PFSK-1 (cell line): Measurements from ENCODE around the gene FAM111B.

Experiments
- POLR2AphosphoS5 ChIP-seq: IDR thresholded peaks from 2 replicates; pipeline ENCODE4 v1.6.1; 2012; ENCODE audit warnings: low read depth, mild to moderate bottlenecking, control low read depth, low read length, moderate library complexity
- TF ChIP-seq, protein P1 (sequence below), 2 experiments: IDR thresholded peaks; 2 replicates each; pipeline versions ENCODE4 v1.6.1 to v1.8.0; 2011 to 2012; ENCODE audit warnings: low read depth in 2 of 2, low read length in 2 of 2, control low read depth in 1 of 2, inconsistent platforms in 1 of 2, mild to moderate bottlenecking in 1 of 2, moderate library complexity in 1 of 2; ENCODE audit not compliant: insufficient read depth in 1 of 2

DNA sequence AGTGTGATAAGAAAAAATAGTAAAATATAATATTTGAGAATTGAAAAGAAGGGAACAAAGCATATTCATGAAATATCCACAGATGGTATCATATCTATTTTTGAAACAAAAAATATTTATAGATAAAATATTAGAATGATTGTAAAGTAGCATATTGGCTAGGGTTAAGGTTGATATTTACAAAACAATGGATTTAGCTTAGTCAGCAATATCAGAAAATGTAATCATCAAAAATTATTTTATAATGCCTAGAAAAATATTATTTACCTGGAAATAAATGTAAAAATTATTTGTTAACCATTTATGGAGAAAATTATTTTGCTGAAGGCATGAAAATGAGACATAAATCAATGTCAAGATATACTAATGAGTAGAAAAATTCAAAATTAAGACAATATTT lies 12.8 kb downstream of the FAM111B start:
- TF ChIP-seq, protein P1, sequence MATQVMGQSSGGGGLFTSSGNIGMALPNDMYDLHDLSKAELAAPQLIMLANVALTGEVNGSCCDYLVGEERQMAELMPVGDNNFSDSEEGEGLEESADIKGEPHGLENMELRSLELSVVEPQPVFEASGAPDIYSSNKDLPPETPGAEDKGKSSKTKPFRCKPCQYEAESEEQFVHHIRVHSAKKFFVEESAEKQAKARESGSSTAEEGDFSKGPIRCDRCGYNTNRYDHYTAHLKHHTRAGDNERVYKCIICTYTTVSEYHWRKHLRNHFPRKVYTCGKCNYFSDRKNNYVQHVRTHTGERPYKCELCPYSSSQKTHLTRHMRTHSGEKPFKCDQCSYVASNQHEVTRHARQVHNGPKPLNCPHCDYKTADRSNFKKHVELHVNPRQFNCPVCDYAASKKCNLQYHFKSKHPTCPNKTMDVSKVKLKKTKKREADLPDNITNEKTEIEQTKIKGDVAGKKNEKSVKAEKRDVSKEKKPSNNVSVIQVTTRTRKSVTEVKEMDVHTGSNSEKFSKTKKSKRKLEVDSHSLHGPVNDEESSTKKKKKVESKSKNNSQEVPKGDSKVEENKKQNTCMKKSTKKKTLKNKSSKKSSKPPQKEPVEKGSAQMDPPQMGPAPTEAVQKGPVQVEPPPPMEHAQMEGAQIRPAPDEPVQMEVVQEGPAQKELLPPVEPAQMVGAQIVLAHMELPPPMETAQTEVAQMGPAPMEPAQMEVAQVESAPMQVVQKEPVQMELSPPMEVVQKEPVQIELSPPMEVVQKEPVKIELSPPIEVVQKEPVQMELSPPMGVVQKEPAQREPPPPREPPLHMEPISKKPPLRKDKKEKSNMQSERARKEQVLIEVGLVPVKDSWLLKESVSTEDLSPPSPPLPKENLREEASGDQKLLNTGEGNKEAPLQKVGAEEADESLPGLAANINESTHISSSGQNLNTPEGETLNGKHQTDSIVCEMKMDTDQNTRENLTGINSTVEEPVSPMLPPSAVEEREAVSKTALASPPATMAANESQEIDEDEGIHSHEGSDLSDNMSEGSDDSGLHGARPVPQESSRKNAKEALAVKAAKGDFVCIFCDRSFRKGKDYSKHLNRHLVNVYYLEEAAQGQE (IDR thresholded peaks at IDR 0.05; ENCODE audit: insufficient read depth in 1 of 2, low read depth in 2 of 2, low read length in 2 of 2): no peak
- TF ChIP-seq POLR2AphosphoS5: no peak
